GM20000 (cell line): Measurements from ENCODE around the gene MCIDAS.
A peak's percentile ranks its signal among the peaks of the same experiment; 100 is the strongest.

Source experiments
- DNase-seq: peaks from one replicate; pipeline ENCODE4 v3.0.0; 2012; ENCODE audit warnings: low spot score
- TF ChIP-seq, protein P1 (sequence below): IDR thresholded peaks from 2 replicates; pipeline ENCODE4 v1.5.1; 2012; ENCODE audit warnings: mild to moderate bottlenecking, control low read depth; ENCODE audit errors: extremely low read depth, missing control alignments

Gene MCIDAS

GRCh38 chr5:55227664-55228430 is 732 bp upstream of the MCIDAS start:
- DNase-seq, result peak; percentile 28
- TF ChIP-seq, protein P1, sequence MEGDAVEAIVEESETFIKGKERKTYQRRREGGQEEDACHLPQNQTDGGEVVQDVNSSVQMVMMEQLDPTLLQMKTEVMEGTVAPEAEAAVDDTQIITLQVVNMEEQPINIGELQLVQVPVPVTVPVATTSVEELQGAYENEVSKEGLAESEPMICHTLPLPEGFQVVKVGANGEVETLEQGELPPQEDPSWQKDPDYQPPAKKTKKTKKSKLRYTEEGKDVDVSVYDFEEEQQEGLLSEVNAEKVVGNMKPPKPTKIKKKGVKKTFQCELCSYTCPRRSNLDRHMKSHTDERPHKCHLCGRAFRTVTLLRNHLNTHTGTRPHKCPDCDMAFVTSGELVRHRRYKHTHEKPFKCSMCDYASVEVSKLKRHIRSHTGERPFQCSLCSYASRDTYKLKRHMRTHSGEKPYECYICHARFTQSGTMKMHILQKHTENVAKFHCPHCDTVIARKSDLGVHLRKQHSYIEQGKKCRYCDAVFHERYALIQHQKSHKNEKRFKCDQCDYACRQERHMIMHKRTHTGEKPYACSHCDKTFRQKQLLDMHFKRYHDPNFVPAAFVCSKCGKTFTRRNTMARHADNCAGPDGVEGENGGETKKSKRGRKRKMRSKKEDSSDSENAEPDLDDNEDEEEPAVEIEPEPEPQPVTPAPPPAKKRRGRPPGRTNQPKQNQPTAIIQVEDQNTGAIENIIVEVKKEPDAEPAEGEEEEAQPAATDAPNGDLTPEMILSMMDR, result no peak

DNA sequence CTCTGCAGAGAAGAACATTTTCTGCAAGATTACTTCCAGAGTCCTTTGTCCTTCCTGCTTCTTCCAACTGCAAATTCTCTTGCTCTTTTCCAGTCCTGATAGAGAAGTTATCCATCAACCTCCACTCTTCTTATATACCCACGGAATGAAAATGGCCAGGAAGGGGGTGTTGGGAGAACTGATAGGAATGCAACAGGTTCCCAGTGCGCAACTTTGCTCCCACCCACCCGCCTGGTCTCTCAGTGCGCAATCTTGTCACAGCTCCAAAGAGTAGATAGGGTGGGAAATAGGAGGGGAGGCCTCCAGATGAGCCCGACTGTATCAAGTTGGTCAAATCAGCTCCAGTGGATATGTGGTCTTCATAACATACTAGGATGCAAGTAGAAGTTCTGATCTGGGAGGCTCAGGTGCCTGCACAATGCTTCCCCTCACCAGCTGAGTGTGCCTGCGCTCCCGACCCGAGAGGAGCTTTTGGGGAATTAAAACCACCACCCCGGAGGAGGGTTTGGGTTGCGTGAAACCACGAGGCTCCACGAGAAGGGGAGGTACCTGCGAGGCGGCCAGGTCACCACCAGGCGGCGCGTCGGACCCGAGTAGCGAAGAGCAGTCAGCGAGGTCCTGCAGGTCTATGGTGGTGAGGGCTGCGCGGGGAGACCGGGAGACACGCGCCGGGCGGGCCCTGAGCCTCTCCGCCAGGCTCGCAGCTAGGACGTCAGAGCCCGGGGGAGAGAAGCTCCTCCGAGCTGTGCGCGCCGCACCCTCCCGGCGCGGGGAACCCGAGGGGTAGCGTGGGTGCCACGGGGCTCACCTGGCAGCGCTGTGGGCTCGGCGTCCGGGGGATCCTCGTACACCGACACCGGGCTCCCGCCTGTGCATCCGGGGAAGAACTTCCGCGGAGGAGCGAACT is 835 bp downstream of the MCIDAS start:
- TF ChIP-seq, protein P1, result peak; percentile 85
- peak; percentile 83 for DNase-seq

DNA sequence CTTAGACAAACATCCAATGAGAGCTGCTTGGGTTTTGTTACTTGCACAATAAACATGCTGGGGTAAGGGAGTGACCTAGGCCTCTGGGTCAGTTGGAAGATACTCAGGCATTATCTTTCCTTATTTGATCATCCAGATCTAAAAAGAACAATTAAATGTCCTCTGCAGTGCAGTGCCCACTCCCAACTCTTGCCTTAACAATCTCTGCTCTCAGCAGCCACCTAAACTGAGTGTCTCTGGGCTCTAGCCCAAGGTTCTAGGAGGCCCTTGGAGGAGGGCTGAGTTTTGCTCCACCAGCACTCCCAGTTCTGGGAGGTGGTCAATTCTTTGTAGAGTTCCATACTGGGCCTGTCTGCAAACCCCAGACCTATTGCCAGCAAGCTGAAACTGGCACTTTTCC is 1.8 kb downstream of the MCIDAS start:
- TF ChIP-seq, protein P1, result no peak
- peak; percentile 38 for DNase-seq

DNA sequence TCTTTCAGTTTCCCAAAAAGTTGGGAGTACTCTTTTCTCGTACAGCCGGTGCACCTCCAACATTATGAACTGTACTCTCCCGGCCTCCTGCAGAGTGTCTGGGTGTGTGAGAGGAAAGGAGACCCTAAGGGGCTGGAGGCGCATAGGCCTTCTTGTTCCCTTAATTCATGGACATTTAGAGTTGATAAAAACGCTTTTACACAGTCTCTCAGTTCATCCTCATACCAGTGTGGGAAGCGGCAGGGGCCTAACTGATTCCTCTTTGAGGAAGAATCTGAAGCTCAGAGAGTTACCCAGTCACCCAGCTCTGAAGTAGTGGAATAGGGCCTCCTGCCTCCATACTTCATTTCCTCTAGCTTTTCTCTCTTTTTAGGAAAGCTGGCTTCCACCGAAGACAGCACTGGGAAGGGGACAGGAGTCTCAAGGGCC is 3.3 kb downstream of the MCIDAS start:
- TF ChIP-seq, protein P1, result no peak
- DNase-seq, result peak; percentile 21

DNA sequence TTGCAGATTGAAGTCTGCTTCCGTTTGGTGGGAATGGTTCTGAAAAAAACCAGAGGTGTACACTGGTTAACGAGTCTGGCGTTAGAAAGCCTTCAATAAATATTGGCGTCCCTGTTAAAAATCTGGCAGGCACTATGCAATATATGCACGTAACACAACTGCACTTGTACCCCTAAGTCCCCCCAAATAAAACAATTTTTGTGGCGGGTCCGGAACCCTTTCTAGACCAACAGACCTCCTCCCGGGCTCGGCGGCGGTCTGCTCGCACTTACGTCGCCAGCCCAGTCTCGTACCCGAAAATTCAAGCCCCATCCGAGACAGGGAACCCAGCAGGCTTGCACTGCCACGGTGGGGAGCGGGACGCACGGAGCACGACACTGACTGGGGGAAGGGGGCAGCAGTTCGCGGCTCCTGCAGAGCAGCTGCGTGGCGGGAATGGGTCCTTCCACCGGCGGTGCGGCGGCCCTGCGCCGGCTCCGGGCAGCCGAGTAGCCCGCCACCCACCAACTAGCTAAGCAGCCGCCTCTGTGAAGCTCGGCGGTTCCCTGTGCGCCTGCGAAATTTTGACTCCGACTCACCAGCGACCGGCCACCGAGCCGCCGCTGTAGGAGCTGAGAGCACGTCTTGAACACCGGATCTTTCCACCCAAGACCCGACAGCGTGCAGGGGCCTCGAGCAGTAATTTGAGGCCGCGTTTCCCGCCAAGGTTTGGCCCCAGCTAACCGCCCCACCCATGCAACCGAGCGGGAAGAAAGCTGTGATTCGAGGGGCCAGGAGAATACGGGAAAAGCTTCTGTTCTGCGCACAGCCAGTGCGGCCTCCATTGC is 3.9 kb downstream of the MCIDAS start:
- peak; percentile 34 for DNase-seq
- TF ChIP-seq, protein P1, result no peak

- DNase-seq, result peak; percentile 14
- TF ChIP-seq, protein P1, result no peak
Observed at GRCh38 chr5:55222092-55222984, 4.8 kb downstream of the MCIDAS start.
